A549 (cell line): ENCODE data around the gene FKBP6.

Experiments used
- CEBPB ChIP-seq, 2 experiments: fragments of >200 bp in 1 of 2; sonication (Bioruptor Twin) in 1 of 2; formaldehyde crosslinking in 1 of 2; IDR thresholded peaks; 2 replicates each; pipeline ENCODE4 v1.6.1; 2012 to 2016
- POLR2A ChIP-seq: IDR thresholded peaks from 2 replicates; pipeline ENCODE4 v1.6.1; 2012; ENCODE audit warnings: mild to moderate bottlenecking, low read length
- TF ChIP-seq, protein P1 (sequence below): fragments of >200 bp; sonication (Bioruptor Twin); formaldehyde crosslinking; IDR thresholded peaks from 3 replicates; pipeline ENCODE4 v1.5.1; 2016

DNA sequence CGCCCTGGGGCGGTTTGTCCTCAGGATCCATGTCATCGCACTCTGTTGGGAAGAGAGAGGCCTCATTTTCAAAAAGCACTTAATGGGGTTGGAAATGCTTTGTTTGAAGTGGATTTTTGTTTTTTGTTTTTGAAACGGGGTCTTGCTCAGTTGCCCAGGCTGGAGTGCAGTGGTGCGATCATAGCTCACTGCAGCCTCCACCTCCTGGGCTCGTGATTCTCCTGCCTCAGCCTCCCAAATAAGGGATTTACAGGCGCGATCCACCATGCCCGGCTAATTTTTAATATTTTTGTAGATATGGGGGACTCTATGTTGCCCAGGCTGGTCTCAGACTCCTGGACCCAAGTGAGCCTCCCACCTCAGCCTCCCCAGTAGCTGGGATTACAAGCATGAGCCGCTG lies 735 bp downstream of the FKBP6 start:
- TF ChIP-seq CEBPB (IDR thresholded peaks at IDR 0.05) (no peak), POLR2A (no peak)
- TF ChIP-seq, protein P1, sequence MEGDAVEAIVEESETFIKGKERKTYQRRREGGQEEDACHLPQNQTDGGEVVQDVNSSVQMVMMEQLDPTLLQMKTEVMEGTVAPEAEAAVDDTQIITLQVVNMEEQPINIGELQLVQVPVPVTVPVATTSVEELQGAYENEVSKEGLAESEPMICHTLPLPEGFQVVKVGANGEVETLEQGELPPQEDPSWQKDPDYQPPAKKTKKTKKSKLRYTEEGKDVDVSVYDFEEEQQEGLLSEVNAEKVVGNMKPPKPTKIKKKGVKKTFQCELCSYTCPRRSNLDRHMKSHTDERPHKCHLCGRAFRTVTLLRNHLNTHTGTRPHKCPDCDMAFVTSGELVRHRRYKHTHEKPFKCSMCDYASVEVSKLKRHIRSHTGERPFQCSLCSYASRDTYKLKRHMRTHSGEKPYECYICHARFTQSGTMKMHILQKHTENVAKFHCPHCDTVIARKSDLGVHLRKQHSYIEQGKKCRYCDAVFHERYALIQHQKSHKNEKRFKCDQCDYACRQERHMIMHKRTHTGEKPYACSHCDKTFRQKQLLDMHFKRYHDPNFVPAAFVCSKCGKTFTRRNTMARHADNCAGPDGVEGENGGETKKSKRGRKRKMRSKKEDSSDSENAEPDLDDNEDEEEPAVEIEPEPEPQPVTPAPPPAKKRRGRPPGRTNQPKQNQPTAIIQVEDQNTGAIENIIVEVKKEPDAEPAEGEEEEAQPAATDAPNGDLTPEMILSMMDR, result no peak
